ENCODE results near the gene KIRREL1.

DNA sequence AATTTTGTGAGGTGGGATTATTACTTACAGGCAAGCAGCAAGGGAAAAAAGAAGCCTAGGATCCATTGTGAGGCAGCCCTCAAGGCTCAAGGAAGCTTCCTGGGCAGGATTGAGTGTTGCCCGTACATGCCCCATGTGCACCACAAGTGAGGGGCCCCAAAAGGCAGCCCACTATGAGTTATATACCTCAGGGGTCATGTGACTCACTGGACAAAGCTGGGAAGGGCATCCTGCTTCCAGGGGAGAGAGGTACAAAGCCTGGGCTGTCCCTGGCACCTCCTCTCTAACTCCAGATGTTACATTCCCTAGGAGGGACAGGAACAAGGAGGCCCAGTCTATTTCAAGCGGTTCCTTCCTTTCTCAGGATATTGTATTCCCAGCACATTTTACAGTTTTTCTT is 153.3 kb downstream of the KIRREL1 start:
- TF ChIP-seq TCF12 (IDR thresholded peaks at IDR 0.05; ENCODE audit: low read depth) = no peak
- TF ChIP-seq FOXM1 (IDR thresholded peaks at IDR 0.05; ENCODE audit: borderline replicate concordance, low read depth) = no peak
